ENCODE results near the gene ENAH.

The ENAH gene

GRCh38 chr1:225524570-225524969, 128.4 kb downstream of the ENAH start:
- TF ChIP-seq EP300 (IDR thresholded peaks at IDR 0.05; ENCODE audit: borderline replicate concordance) (no peak), YY1 (IDR thresholded peaks at IDR 0.05; ENCODE audit: low read depth) (no peak), CREB1 (IDR thresholded peaks at IDR 0.05; ENCODE audit: low read depth) (no peak), FOXM1 (IDR thresholded peaks at IDR 0.05; ENCODE audit: borderline replicate concordance, low read depth) (no peak), REST (IDR thresholded peaks at IDR 0.05; ENCODE audit: low read depth) (no peak), NFIC (IDR thresholded peaks at IDR 0.05) (no peak), MAX (IDR thresholded peaks at IDR 0.05) (no peak), TEAD4 (IDR thresholded peaks at IDR 0.05) (no peak), USF1 (IDR thresholded peaks at IDR 0.05) (no peak), RAD21 (IDR thresholded peaks at IDR 0.05; ENCODE audit: low read depth) (no peak), TCF12 (IDR thresholded peaks at IDR 0.05; ENCODE audit: low read depth) (no peak), ZBTB7A (IDR thresholded peaks at IDR 0.05; ENCODE audit: low read depth) (no peak), CEBPB (IDR thresholded peaks at IDR 0.05) (no peak), EGR1 (IDR thresholded peaks at IDR 0.05) (no peak)

GRCh38 chr1:225523263-225523950, 129.5 kb downstream of the ENAH start:
- TF ChIP-seq TEAD4 (IDR thresholded peaks at IDR 0.05) = no peak
- TF ChIP-seq ZBTB7A (IDR thresholded peaks at IDR 0.05; ENCODE audit: low read depth) = no peak
- TF ChIP-seq MAX (IDR thresholded peaks at IDR 0.05) = no peak
- no peak for TF ChIP-seq REST (IDR thresholded peaks at IDR 0.05; ENCODE audit: low read depth)
- TF ChIP-seq FOXM1 (IDR thresholded peaks at IDR 0.05; ENCODE audit: borderline replicate concordance, low read depth) = no peak
- no peak for TF ChIP-seq YY1 (IDR thresholded peaks at IDR 0.05; ENCODE audit: low read depth)
- no peak for TF ChIP-seq EGR1 (IDR thresholded peaks at IDR 0.05)
- no peak for TF ChIP-seq CREB1 (IDR thresholded peaks at IDR 0.05; ENCODE audit: low read depth)
- no peak for TF ChIP-seq RAD21 (IDR thresholded peaks at IDR 0.05; ENCODE audit: low read depth)
- no peak for TF ChIP-seq CEBPB (IDR thresholded peaks at IDR 0.05)
- no peak for TF ChIP-seq USF1 (IDR thresholded peaks at IDR 0.05)
- no peak for TF ChIP-seq EP300 (IDR thresholded peaks at IDR 0.05; ENCODE audit: borderline replicate concordance)
- no peak for TF ChIP-seq TCF12 (IDR thresholded peaks at IDR 0.05; ENCODE audit: low read depth)
- no peak for TF ChIP-seq TAF1 (IDR thresholded peaks at IDR 0.05; ENCODE audit: low read depth)
- TF ChIP-seq NFIC (IDR thresholded peaks at IDR 0.05) = no peak

GRCh38 chr1:225522588-225523262, 130.2 kb downstream of the ENAH start:
- TF ChIP-seq EGR1 (IDR thresholded peaks at IDR 0.05) (no peak), TAF1 (IDR thresholded peaks at IDR 0.05; ENCODE audit: low read depth) (no peak), MAX (IDR thresholded peaks at IDR 0.05) (no peak), CREB1 (IDR thresholded peaks at IDR 0.05; ENCODE audit: low read depth) (no peak), TCF12 (IDR thresholded peaks at IDR 0.05; ENCODE audit: low read depth) (no peak), EP300 (IDR thresholded peaks at IDR 0.05; ENCODE audit: borderline replicate concordance) (no peak), TEAD4 (IDR thresholded peaks at IDR 0.05) (no peak), ZBTB7A (IDR thresholded peaks at IDR 0.05; ENCODE audit: low read depth) (no peak), USF1 (IDR thresholded peaks at IDR 0.05) (no peak), FOXM1 (IDR thresholded peaks at IDR 0.05; ENCODE audit: borderline replicate concordance, low read depth) (no peak), REST (IDR thresholded peaks at IDR 0.05; ENCODE audit: low read depth) (no peak), YY1 (IDR thresholded peaks at IDR 0.05; ENCODE audit: low read depth) (no peak), RAD21 (IDR thresholded peaks at IDR 0.05; ENCODE audit: low read depth) (no peak)

Data from Ishikawa (cell line).